K562 (cell line): ENCODE measurements around the gene MLLT1. TPM values are rescaled to one million over a fixed set of nuclear protein-coding genes. Genes with fewer than 3 reads are reported as not detected.

Source experiments
- ATF2 ChIP-seq: sonication (generic); formaldehyde crosslinking; IDR thresholded peaks from 2 replicates; pipeline ENCODE4 v1.8.1; 2022; ENCODE audit warnings: missing genetic modification reagents
- CHAMP1 ChIP-seq: fragments of 450-650 bp; IDR thresholded peaks from 2 replicates; pipeline ENCODE4 v1.6.1; 2016; ENCODE audit warnings: mild to moderate bottlenecking
- CREB1 ChIP-seq, 2 experiments: sonication (generic) in 1 of 2; formaldehyde crosslinking in 1 of 2; IDR thresholded peaks; 2 replicates each; pipeline versions ENCODE4 v1.6.1 to v1.8.0; 2012 to 2022; ENCODE audit warnings: inconsistent platforms in 1 of 2, mild to moderate bottlenecking in 1 of 2, missing genetic modification reagents in 1 of 2, moderate library complexity in 1 of 2
- DPF2 ChIP-seq: fragments of 450-650 bp; IDR thresholded peaks from 2 replicates; pipeline ENCODE4 v1.6.1; 2016
- ESRRA ChIP-seq: fragments of 450-650 bp; IDR thresholded peaks from 2 replicates; pipeline ENCODE4 v1.6.1; 2014; ENCODE audit warnings: low read depth, mild to moderate bottlenecking, moderate library complexity, borderline replicate concordance
- FOXM1 ChIP-seq, 2 experiments: fragments of 450-650 bp in 1 of 2; sonication (generic) in 1 of 2; formaldehyde crosslinking in 1 of 2; IDR thresholded peaks; 2 replicates each; pipeline versions ENCODE4 v1.6.1 to v1.9.0; 2017 to 2022; ENCODE audit warnings: low read depth in 2 of 2, mild to moderate bottlenecking in 2 of 2, missing genetic modification reagents in 1 of 2, moderate library complexity in 1 of 2
- FOXP4 ChIP-seq: sonication (generic); formaldehyde crosslinking; IDR thresholded peaks from 2 replicates; pipeline ENCODE4 v1.8.0; 2022; ENCODE audit warnings: mild to moderate bottlenecking, missing genetic modification reagents, borderline replicate concordance
- HCFC1 ChIP-seq: IDR thresholded peaks from 2 replicates; pipeline ENCODE4 v1.6.1; 2012; ENCODE audit warnings: low read depth, low read length, improper control_type of control experiment
- HLTF ChIP-seq: fragments of 450-650 bp; IDR thresholded peaks from 2 replicates; pipeline ENCODE4 v1.6.1; 2016
- KAT8 ChIP-seq: fragments of 450-650 bp; IDR thresholded peaks from 2 replicates; pipeline ENCODE4 v1.6.1; 2016; ENCODE audit warnings: low read depth, mild to moderate bottlenecking
- KLF13 ChIP-seq: fragments of 450-650 bp; IDR thresholded peaks from 2 replicates; pipeline ENCODE4 v1.6.1; 2016; ENCODE audit warnings: missing genetic modification characterization, low read depth, mild to moderate bottlenecking, missing compliant biosample characterization, moderate library complexity, borderline replicate concordance
- MYC ChIP-seq, 2 experiments: fragments of 250-450 bp in 1 of 2; sonication (Bioruptor Pico) in 1 of 2; IDR thresholded peaks; 2 replicates each; pipeline versions ENCODE4 v1.5.1 to v1.6.1; 2012 to 2021; ENCODE audit warnings: low read depth in 2 of 2, borderline replicate concordance in 1 of 2, improper control_type of control experiment in 1 of 2, low read length in 1 of 2, mild to moderate bottlenecking in 1 of 2, moderate library complexity in 1 of 2
- PCBP2 ChIP-seq: fragments of 200-400 bp; formaldehyde crosslinking; IDR thresholded peaks from 2 replicates; pipeline ENCODE4 v1.6.1; 2018; ENCODE audit warnings: low read length, low read depth, mild to moderate bottlenecking, moderate library complexity; ENCODE audit not compliant: poor library complexity, severe bottlenecking
- PHF21A ChIP-seq: fragments of 450-650 bp; IDR thresholded peaks from 2 replicates; pipeline ENCODE4 v1.6.1; 2017; ENCODE audit warnings: low read depth, borderline replicate concordance
- RHOXF2B ChIP-seq: fragments of 250-450 bp; sonication (Bioruptor Pico); conservative IDR thresholded peaks from 2 replicates; pipeline ENCODE4 v1.5.1; 2021
- SETDB1 ChIP-seq: IDR thresholded peaks from one replicate; pipeline ENCODE4 v1.6.1; 2012; ENCODE audit warnings: low read length, control low read depth, inconsistent platforms
- TEAD1 ChIP-seq, 2 experiments: fragments of 450-650 bp in 1 of 2; sonication (generic) in 1 of 2; formaldehyde crosslinking; IDR thresholded peaks; 2 replicates each; pipeline versions ENCODE4 v1.4.0 to v1.8.0; 2020 to 2022; ENCODE audit warnings: mild to moderate bottlenecking in 2 of 2, missing genetic modification reagents in 1 of 2
- YBX1 ChIP-seq: fragments of 450-650 bp; IDR thresholded peaks from 2 replicates; pipeline ENCODE4 v1.7.1; 2016; ENCODE audit warnings: mild to moderate bottlenecking
- ZNF140 ChIP-seq: fragments of 250-450 bp; sonication (Bioruptor Pico); IDR thresholded peaks from 2 replicates; pipeline ENCODE4 v1.8.0; 2021; ENCODE audit warnings: moderate library complexity, mild to moderate bottlenecking, inconsistent platforms
- ZNF146 ChIP-seq: IDR thresholded peaks from one replicate; pipeline ENCODE4 v1.6.1; 2018; ENCODE audit warnings: missing compliant biosample characterization; ENCODE audit not compliant: unreplicated experiment
- ZNF217 ChIP-seq: sonication (generic); formaldehyde crosslinking; IDR thresholded peaks from 2 replicates; pipeline ENCODE4 v1.8.0; 2022; ENCODE audit warnings: mild to moderate bottlenecking, missing genetic modification reagents
- ZNF785 ChIP-seq: fragments of 250-450 bp; sonication (Bioruptor Pico); IDR thresholded peaks from 2 replicates; pipeline ENCODE4 v1.4.0; 2020; ENCODE audit warnings: mild to moderate bottlenecking
- polyA plus RNA-seq, 8 experiments: library from polyadenylated mRNA; depleted of rRNA in 4 of 8; stranded (reverse) in 5 of 8; unstranded in 3 of 8; fragments of >200 nt; fragmentation: Nextera tagmentation in 2 of 8; fragmentation: Illumina TruSeq in 1 of 8; extraction: Ambion mirVana in 2 of 8; extraction: Trizol in 1 of 8; gene quantifications; 2 replicates each; pipeline versions ENCODE4 v1.2.1 to v1.2.3, GENCODE V29; 2011 to 2014; ENCODE audit warnings: inconsistent platforms in 1 of 8, missing spikeins in 1 of 8
- total RNA-seq, 7 experiments: library from RNA; depleted of rRNA in 6 of 7; stranded (reverse); fragments of >200 nt in 6 of 7; fragmentation: Illumina TruSeq in 2 of 7; extraction: Trizol in 2 of 7; gene quantifications; 2 replicates each; pipeline versions ENCODE4 v1.2.1 to v1.2.3, GENCODE V29; 2011 to 2021; ENCODE audit warnings: low replicate concordance in 1 of 7

MLLT1 gene
- total and polyA plus RNA-seq, 9 of the 15 experiments (the other 6 are each of a cell fraction or from before 2014, with no cell fraction given), result 0.23 to 63.5 (median 15.4) TPM

- peak; percentile 95 for TF ChIP-seq MYC (IDR thresholded peaks at IDR 0.05; ENCODE audit: low read depth, low read length)
- TF ChIP-seq MYC (CRISPR knock-in tag; IDR thresholded peaks at IDR 0.05; ENCODE audit: borderline replicate concordance, low read depth), result no peak
- no peak for TF ChIP-seq ATF2
- TF ChIP-seq RHOXF2B (CRISPR knock-in tag), result no peak
- TF ChIP-seq TEAD1 (CRISPR knock-in tag; IDR thresholded peaks at IDR 0.05), result no peak
- no peak for TF ChIP-seq CHAMP1
- no peak for TF ChIP-seq PHF21A
- TF ChIP-seq PCBP2, result no peak
- no peak for TF ChIP-seq HLTF
- TF ChIP-seq HCFC1, result peak; percentile 54
- no peak for TF ChIP-seq KAT8
- TF ChIP-seq ZNF146, result no peak
- TF ChIP-seq SETDB1, result no peak
- no peak for TF ChIP-seq ZNF140 (CRISPR knock-in tag)
- peak; percentile 74 for TF ChIP-seq CREB1 (IDR thresholded peaks at IDR 0.05)
- peak; percentile 78 for TF ChIP-seq CREB1 (CRISPR knock-in tag; IDR thresholded peaks at IDR 0.05)
- TF ChIP-seq ZNF785, result no peak
- TF ChIP-seq KLF13, result no peak
- peak; percentile 33; the same call in 1 of the 2 replicates for TF ChIP-seq ESRRA
- TF ChIP-seq ZNF217 (CRISPR knock-in tag), result no peak
- TF ChIP-seq FOXP4 (CRISPR knock-in tag), result no peak
- TF ChIP-seq YBX1, result no peak
- peak; percentile 59 for TF ChIP-seq DPF2
- TF ChIP-seq FOXM1 (IDR thresholded peaks at IDR 0.05; ENCODE audit: low read depth), result 0 out of 2 replicates have a peak, but pooled peaks have one; percentile 36
- TF ChIP-seq FOXM1 (CRISPR knock-in tag; IDR thresholded peaks at IDR 0.05; ENCODE audit: low read depth), result no peak
These were observed at the start of gene MLLT1 (continued) for GRCh38 chr19:6279931-6280591.
